GM21360 (cell line): ENCODE results near the gene DMTF1.
A peak's percentile ranks its signal among the peaks of the same experiment; 100 is the strongest.
"Not testable (repeated sequence)": the region's sequence is repeated elsewhere in the genome, so short reads cannot be mapped to it uniquely, and the experiment has no call there.

Experiments used
- ATAC-seq: cut with Tn5 transposase; IDR thresholded peaks from one replicate; pipeline ENCODE4 v1.9.1; 2021; ENCODE audit warnings: mild to moderate bottlenecking, moderate library complexity; ENCODE audit not compliant: unreplicated experiment

The DMTF1 gene

DNA sequence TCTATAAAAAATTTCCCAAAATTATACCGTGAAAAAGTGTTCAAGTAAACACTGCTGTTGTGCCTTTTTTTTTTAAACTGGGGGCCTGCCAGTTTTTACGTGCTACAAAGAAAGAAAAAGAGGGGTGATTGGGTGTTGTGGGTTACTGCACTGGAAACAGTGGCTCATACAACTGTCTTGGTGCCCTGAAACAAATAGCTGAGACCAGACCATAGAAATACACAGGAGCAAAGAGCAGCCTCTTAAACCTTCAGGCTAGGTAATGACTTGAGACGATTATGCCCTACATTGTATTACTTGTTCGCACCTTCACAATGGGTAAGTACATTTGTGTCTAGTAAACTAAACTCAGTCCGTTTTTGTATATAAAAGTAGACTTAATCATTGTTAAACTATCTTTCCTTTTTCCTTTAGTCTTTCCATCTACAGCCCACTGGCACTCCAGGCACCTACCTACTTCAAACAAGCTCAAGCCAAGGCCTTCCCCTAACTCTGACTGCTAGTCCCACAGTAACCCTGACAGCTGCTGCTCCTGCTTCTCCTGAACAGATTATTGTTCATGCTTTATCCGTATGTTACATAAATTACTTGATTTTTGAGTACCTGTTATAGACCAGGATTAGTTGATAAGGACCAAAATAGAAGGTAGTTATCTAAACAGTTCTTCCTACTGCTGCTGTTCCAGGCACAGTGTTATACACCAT, 40.7 kb downstream of the DMTF1 start:
- ATAC-seq, result no peak

DNA sequence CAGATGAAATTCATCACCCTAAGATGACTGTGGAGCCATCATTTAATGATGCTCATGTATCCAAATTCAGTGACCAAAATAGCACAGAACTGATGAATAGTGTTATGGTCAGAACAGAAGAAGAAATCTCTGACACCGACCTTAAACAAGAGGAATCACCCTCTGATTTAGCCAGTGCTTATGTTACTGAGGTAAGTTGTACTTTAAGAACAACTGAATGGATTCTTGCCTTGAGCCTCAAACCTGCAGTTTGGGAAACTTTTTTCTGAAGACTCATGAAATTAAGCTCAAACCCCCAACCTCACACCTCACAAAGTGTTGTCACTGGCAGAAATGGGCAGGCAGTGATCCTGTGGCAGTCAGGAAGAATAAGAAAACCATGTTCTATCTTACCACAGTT, 41.7 kb downstream of the DMTF1 start:
- no peak for ATAC-seq

- no peak for ATAC-seq
Measured at GRCh38 chr7:87199241-87199640, 47.0 kb downstream of the DMTF1 start.

DNA sequence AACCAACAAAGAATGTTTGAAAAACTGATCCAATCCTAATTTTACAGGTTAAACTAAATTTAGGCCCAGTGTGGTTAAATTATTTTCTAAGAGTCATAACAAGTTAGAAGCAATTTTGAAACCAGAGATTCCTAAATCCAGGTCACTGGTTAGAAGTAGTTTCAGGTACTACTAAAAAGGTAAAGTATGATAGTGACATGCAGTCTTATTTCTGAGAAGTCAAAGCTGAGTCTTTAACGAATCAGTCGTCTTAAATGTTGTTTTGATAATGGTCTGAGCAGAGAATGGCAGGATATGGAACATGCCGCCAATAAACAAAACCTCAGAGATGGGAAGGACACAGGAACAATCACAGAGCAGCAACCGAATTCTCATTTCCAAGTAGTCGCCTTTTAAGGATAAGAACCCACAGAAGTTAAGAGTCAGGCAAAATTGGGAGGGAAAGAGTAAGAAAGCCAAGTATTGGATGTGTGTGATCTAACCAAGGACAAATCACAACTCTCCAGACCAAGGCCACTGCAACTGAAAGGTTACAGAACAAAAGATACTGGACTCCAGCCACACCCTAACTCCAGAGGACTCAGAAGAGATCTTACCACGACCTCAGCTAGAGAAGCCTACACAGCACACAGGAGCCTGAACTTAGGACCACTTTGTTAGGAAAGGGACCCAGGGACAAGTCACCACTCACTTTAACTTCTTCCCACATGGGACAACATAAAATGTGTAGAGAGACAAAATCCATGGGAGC, 47.6 kb downstream of the DMTF1 start:
- ATAC-seq, result no peak

DNA sequence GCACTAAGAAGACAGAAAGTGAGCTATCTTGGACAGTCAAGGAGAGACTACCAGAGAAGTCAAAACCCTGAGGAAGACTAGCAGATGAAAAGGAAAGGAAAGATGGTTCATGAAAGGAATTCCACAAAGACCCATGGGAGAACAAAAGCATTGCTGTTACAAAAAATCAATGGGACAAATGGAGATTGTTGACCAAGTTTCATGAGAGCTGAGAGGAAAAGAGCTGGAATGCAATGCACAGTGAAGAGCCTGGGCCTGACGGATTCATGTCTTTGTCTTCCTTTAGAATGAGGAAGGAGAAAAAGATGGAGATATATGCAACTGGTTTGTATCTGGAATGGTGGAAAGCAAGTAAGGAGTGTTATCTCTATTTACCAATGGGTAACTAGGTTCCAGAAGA, 50.0 kb downstream of the DMTF1 start:
- ATAC-seq, result no peak

GRCh38 chr7:87202705-87203104, 50.5 kb downstream of the DMTF1 start:
- no peak for ATAC-seq

DNA sequence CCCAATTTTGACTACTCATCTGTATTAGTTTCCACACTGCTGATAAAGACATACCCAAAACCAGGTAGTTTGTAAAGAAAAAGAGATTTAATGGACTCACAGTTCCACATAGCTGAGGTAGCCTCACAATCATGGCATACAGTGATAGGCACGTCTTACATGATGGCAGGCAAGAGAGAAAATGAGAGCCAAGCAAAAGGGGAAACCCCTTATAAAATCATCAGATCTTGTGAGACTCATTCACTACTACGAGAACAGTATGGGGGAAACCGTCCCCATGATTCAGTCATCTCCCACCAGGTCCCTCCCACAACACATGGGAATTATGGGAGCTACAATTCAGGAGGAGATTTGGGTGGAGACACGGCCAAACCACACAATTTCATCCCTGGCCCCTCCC, 51.7 kb downstream of the DMTF1 start:
- not testable (repeated sequence) for ATAC-seq

DNA sequence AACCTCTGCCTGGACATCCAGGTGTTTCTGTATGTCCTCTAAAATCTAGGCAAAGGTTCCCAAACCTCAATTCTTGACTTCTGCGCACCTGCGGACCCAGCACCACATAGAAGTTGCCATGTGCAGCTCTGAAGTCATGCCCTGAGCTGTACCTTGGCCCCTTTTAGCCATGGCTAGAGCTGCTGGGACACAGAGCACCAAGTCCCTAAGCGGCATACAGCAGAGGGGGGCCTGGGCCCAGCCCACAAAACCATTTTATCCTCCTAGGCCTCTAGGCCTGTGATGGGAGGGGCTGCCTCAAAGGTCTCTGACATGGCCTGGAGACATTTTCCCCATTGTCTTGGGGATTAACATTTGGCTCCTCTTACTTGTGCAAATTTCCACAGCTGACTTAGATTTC, 52.7 kb downstream of the DMTF1 start:
- no peak for ATAC-seq

GRCh38 chr7:87205701-87206100, 53.4 kb downstream of the DMTF1 start:
- not testable (repeated sequence) for ATAC-seq

DNA sequence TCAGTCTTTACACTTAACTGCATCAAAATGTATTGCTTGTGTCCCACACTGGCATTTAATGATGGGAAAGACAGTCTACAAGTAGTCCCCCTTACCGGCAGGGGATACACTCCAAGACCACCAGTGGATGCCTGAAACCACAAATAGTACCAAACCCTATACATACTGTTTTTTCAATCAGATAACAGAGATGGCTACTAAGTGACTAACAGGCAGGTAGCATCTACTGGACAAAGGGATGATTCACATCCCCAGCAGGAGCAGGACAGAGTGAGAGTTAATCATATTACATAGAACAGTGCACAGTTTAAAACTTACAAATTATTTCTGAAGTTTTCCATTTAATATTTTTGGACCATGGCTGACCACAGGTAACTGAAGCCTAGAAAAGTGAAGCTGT, 54.1 kb downstream of the DMTF1 start:
- ATAC-seq, result no peak

- ATAC-seq, result no peak
Measured at GRCh38 chr7:87209295-87209924, 57.2 kb downstream of the DMTF1 start.

DNA sequence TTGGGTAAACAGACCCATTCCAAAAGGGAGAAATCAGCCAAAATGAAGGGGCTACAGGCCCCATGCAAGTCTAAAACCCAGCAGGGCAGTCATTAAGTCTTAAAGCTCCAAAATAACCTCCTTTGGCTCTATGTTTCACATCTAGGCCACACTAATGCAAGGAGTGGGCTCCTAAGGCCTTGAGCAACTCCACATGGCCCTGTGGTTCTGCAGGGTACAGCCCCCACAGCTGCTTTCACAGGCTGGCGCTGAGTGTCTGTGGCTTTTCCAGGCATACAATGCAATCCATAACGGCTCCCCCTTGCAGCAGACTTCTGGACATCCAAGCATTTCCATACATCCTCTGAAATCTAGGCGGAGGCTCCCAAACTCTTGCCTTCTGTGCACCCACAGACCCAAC, 58.3 kb downstream of the DMTF1 start:
- no peak for ATAC-seq

DNA sequence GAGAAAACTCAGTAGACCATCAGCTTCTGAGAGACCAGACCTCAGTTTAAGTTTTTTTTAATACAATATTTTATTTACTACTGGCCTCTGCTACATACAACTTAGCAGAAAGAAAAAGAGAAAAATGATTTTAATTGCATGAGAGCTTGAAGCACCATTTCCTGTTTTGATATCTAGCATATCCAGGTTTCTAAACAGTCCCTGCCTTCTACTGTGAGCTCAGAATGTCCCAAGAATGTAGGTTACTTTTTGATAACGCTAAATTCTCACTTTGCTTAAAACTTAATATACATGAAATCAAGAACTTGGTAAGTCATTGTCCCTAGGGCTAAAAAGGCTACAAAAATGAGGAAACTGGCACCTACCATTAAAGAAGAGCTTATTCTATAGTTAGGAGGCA, 60.2 kb downstream of the DMTF1 start:
- ATAC-seq, result no peak

DNA sequence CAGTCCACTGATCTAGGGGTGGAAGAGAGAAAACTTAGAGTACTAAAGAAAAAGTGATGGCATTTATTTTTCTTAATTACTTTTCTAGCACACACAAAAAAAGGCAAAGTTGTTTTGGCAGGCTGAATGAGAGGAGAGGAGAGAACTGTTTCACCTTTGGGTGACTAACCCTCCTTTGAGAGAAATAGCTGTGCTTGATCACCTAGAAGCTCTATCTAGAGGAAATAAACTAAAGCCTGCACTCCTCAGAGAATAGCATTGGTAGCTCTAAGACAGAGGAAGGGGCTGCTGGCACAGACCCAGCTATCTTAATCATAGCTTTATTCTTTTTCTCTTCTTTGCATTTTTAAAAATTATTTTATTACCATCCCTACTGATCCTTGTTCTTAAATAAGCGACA, 61.0 kb downstream of the DMTF1 start:
- no peak for ATAC-seq

GRCh38 chr7:87213811-87214210, 61.6 kb downstream of the DMTF1 start:
- ATAC-seq, result no peak

GRCh38 chr7:87215046-87215445, 62.8 kb downstream of the DMTF1 start:
- ATAC-seq, result no peak

DNA sequence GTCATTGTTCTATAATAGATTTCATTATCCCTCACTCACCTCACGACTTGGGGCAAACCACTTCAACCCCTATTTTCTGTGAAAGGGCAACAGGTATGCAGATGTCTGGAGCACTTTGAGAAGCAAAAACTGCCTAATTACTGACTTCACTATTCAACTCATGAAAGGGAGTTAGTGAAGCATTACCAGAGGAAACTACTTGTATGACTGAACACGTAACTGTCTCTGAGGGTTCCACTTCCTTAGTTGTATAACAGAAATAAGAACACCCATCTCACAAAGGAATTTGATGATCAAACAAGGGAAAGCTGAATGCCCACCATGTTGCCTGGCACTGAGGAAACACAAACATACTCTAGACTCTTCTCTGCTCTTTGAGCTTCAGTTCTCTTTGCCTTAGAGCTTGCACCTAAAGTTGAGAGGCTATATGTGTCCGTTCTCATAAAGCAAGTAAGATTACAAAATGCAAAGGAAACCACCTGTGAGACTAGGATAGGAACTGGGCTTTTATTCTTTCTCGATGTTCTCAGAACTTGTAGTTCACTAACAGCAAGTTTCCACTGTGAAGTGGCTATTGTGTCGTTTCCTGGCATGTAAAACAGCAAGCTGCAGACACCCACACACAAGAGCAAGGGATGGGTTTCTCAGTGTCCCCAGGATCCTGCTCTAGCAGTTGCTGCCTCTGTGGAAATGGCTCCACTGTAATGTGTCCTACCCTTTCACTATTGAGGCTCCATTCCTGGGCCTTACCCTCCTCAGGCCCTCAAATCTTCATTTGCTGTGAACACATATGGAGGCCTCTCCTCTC, 64.7 kb downstream of the DMTF1 start:
- peak; percentile 46 for ATAC-seq

GRCh38 chr7:87217983-87218653, 65.9 kb downstream of the DMTF1 start:
- ATAC-seq, result no peak

GRCh38 chr7:87218796-87219544, 66.7 kb downstream of the DMTF1 start:
- ATAC-seq, result no peak

DNA sequence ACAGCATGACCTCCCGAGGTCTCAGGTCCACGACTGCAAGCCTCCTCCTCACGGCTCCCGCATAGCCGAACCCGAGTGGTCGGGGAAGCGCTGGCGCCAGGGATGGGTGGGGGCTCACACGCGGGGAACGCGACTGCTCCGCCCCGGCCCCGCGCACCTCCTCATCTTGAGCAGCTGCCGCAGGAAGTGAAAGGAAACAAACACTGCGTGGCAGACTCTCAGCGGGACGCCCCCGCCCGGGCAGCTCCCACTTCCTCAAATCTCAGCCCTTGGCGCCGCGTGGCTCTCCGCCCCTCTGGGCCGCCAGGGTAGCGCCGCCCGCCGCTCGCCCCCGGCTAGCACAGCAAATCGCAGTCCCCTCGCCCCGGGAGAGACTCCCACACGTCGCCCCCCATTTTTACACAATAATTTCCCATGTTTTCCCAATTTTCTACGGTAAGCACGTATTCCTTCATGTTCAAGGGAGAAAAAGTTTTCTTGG, 67.3 kb downstream of the DMTF1 start, which contains the start of gene TMEM243:
TMEM243 (minus strand) TSS at position 188 of the 481 bp plus-strand sequence. CDS start 229 bp downstream, outside the sequence.
- peak; percentile 43 for ATAC-seq
